SH-SY5Y (cell line): ENCODE results near the gene ARHGAP24.

Source experiments
- GATA2 ChIP-seq: IDR thresholded peaks from 2 replicates; pipeline ENCODE4 v1.6.1; 2011; ENCODE audit warnings: mild to moderate bottlenecking, low read depth, low read length
- GATA3 ChIP-seq: IDR thresholded peaks from 2 replicates; pipeline ENCODE4 v1.6.1; 2011; ENCODE audit warnings: low read depth, mild to moderate bottlenecking, low read length, moderate library complexity

The ARHGAP24 gene

GRCh38 chr4:85697854-85698253, 222.9 kb downstream of the ARHGAP24 start:
- no peak for TF ChIP-seq GATA2
- no peak for TF ChIP-seq GATA3

DNA sequence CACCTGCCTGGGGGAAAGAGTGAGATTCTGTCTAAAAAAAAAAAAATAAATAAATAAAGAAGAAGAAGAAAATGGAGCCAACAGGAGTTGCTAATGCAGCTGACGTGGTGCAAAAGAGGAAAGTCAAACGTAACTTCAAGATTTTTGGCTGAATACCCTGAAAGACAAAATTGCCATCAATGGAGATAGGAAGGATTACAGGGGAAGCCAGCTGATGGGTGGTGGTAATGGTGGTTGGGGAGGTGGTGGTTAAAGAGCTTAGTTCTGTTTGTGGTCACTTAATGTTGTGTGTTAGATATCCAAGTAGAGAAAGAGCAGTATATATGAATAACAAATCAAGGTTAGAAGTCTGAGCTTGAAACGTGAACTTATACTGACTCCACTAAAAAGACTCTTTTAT, 225.4 kb downstream of the ARHGAP24 start:
- TF ChIP-seq GATA3 (no peak), GATA2 (no peak)

- TF ChIP-seq GATA2 (no peak), GATA3 (no peak)
Measured at GRCh38 chr4:85701861-85702321, 226.9 kb downstream of the ARHGAP24 start.

DNA sequence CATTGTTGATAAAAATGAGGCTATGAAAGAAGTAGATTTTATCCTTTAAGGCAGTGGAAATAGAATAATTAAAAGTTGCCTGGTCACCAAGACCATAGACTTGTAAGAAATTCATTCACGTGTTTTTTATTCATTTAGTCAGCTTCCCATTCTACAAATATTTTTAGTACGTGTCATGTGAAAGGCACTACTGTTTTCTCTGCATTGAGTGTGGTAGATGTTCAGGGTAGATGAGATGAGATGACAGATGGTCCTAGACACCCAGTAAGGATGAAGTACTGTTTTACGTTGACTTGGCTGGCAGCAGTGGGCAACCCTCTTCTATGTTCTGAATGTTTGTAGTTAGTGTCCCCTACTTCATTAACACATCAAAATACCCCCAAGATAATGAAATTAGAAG, 228.1 kb downstream of the ARHGAP24 start:
- no peak for TF ChIP-seq GATA2
- no peak for TF ChIP-seq GATA3

GRCh38 chr4:85707611-85708010, 232.7 kb downstream of the ARHGAP24 start:
- TF ChIP-seq GATA2, result no peak
- no peak for TF ChIP-seq GATA3

DNA sequence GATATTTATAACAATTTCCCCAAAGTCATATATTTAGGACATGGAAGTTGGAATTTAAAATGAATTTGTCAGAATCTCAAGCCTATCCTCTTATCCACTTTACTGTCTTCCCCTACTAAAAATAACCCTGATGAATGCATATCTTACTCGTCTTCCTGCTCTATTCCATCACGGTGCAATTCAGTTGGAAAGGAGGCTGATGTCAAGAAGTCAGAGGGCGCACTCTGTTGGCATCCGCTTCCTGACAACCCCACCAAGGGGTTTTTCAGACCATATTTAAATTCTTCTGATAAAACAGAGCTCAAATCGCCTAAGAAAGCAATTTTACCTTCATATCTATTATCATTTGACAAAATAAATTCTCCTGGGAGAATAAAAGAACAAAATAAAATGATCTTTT, 233.5 kb downstream of the ARHGAP24 start:
- no peak for TF ChIP-seq GATA3

DNA sequence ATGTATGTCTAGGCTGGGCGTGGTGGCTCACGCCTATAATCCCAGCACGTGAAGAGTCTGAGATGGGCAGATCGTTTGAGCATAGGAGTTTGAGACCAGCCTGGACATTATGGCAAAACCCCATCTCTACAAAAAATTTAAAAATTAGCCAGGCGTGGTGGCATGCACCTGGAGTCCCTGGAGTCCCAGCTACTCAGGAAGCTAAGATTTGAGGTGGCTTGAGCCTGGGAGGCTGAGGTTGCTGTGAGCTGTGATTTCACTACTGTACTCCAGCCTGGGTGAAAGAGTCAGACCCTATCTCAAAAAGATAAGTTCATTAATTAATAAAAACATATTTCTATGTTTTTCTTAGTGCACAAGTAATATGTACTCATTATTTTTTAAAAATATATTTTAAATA, 238.1 kb downstream of the ARHGAP24 start:
- TF ChIP-seq GATA2, result no peak
- TF ChIP-seq GATA3, result no peak

- TF ChIP-seq GATA2 (no peak), GATA3 (no peak)
Measured at GRCh38 chr4:85715991-85716737, 241.2 kb downstream of the ARHGAP24 start.

DNA sequence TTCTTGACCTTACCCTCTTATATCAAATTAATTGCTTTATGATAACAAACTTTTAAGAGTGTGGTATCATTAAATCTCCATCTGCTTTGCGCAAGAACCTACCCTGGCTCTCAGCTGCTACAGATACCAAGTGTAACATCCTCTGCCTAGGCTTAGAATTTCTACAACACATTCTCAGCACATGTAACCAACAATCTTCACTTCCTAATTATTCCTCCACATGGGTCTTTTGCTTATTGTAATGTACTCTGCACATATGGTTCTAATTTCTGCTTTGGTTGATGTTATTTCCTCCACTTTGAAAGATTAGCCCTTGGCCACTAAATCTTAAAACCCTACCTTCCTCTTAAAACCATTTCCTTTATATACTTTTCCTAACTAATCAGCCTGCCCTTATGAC, 242.4 kb downstream of the ARHGAP24 start:
- TF ChIP-seq GATA2 (no peak), GATA3 (no peak)

- TF ChIP-seq GATA3 (no peak), GATA2 (no peak)
Measured at GRCh38 chr4:85717847-85718246, 242.9 kb downstream of the ARHGAP24 start.

DNA sequence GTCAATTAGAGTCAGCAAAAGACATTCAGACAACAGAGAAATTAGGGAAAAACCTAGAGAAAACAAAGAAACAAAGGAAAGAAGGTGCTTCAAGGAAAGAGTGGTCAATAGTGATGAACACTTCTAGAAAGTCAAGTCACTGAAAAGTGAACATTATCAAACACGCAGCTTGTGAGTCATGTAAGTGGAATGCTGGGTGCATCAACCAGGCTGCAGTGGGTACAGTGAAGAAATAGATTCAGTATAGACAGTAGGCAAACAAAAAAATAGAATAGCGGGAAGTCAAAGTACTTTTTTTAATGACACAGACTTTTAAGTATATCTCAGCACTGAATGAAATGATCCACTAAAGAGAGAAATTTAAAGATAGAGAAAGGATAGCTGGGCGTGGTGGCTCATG, 245.8 kb downstream of the ARHGAP24 start:
- TF ChIP-seq GATA3, result no peak
- no peak for TF ChIP-seq GATA2

- TF ChIP-seq GATA3, result no peak
Measured at GRCh38 chr4:85722401-85722800, 247.5 kb downstream of the ARHGAP24 start.

GRCh38 chr4:85722807-85723206, 247.9 kb downstream of the ARHGAP24 start:
- no peak for TF ChIP-seq GATA2
- TF ChIP-seq GATA3, result no peak

DNA sequence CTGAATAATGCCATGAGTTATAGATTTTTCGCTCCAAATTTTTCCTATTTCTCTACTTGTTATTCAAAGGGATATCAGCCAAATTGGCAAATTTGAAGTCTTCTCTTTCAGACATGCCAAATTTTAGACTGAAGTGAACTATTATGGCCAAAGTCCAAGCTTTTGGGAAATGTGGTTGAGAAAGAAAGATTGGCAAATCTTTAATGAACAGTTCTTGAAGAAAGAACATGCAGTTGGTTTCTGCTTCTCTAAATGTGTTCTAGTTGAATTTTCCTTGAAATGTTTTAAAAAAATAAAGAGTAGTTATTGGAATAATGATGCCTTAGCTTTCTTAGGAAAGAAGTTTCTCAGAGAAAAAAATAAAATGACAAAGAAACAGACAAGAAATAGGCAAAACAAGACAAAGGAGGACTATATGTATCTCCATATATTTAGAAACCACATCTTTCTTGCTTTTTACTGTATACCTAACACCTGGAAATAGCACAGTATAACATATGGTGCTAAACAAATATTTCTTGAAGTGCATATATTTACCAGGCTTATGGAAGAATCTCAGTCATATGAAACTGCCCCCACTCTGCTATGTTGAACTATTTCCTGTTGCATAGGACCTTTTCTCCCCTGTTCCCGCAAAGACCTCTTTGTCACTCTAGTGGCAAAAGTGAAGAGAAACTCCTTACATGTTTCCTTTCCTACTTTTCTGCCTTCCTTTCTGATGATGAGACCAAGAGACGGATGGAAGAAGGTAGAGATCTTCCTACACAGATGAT, 250.0 kb downstream of the ARHGAP24 start:
- TF ChIP-seq GATA3, result no peak
- no peak for TF ChIP-seq GATA2

- TF ChIP-seq GATA2, result no peak
- TF ChIP-seq GATA3, result no peak
Measured at GRCh38 chr4:85725721-85726170, 250.8 kb downstream of the ARHGAP24 start.
